Spleen (tissue), 11 donors: ENCODE data around the gene SEPTIN1. TPM values are rescaled to one million over a fixed set of nuclear protein-coding genes. Genes with fewer than 3 reads are reported as not detected.
A peak's percentile ranks its signal among the peaks of the same experiment; 100 is the strongest.

Experiments
- DNase-seq: peaks from one replicate; pipeline ENCODE4 v3.0.0-alpha.2; 2020
- H3K27ac ChIP-seq, 8 donors: fragments of 200-600 bp; sonication (generic) in 7 of 8; 1 replicate in 4 of 8; 2 replicates in 4 of 8; pipeline versions ENCODE4 v1.5.0 to v1.8.0; 2016 to 2021; ENCODE audit warnings: inconsistent platforms in 4 of 8, mild to moderate bottlenecking in 4 of 8, moderate library complexity in 1 of 8
- H3K27me3 ChIP-seq, 7 donors: fragments of 200-600 bp; sonication (generic) in 6 of 7; replicated peaks in 1 of 7; 1 replicate in 4 of 7; 2 replicates in 3 of 7; pipeline versions ENCODE4 v1.5.0 to v1.8.0; 2016 to 2021; ENCODE audit warnings: inconsistent platforms in 3 of 7, mild to moderate bottlenecking in 1 of 7
- H3K36me3 ChIP-seq, 6 donors: fragments of 200-600 bp; sonication (generic) in 5 of 6; 1 replicate in 4 of 6; 2 replicates in 2 of 6; pipeline versions ENCODE4 v1.5.0 to v1.8.0; 2016 to 2021; ENCODE audit warnings: inconsistent platforms in 2 of 6
- H3K4me1 ChIP-seq, 6 donors: fragments of 200-600 bp; sonication (generic) in 5 of 6; 1 replicate in 3 of 6; 2 replicates in 3 of 6; pipeline versions ENCODE4 v1.5.0 to v1.8.0; 2016 to 2021; ENCODE audit warnings: inconsistent platforms in 3 of 6
- H3K4me3 ChIP-seq, 8 donors: fragments of 200-600 bp; sonication (generic) in 7 of 8; 1 replicate in 4 of 8; 2 replicates in 4 of 8; pipeline versions ENCODE4 v1.5.0 to v1.8.0; 2016 to 2021; ENCODE audit warnings: inconsistent platforms in 4 of 8, mild to moderate bottlenecking in 4 of 8, moderate library complexity in 2 of 8
- H3K9me3 ChIP-seq, 8 donors: fragments of 200-600 bp; sonication (generic) in 7 of 8; 1 replicate in 4 of 8; 2 replicates in 4 of 8; pipeline versions ENCODE4 v1.5.0 to v1.8.0; 2016 to 2021; ENCODE audit warnings: inconsistent platforms in 4 of 8
- CTCF ChIP-seq, 11 experiments: fragments of 200-600 bp in 7 of 11; fragments of 450-650 bp in 4 of 11; sonication (generic) in 4 of 11; IDR thresholded peaks in 8 of 11; conservative IDR thresholded peaks in 3 of 11; 1 replicate in 7 of 11; 2 replicates in 4 of 11; pipeline versions ENCODE4 v1.4.0 to v1.8.0; 2016 to 2021; ENCODE audit warnings: antibody characterized with exemption in 11 of 11, inconsistent platforms in 4 of 11, mild to moderate bottlenecking in 1 of 11
- POLR2A ChIP-seq, 3 donors: fragments of 450-650 bp; IDR thresholded peaks; one replicate each; pipeline ENCODE4 v1.5.1; 2017; ENCODE audit warnings: antibody characterized with exemption in 3 of 3, mild to moderate bottlenecking in 1 of 3
- POLR2AphosphoS5 ChIP-seq, 3 donors: sonication (generic); formaldehyde crosslinking; IDR thresholded peaks; one replicate each; pipeline ENCODE4 v1.5.1; 2017; ENCODE audit warnings: antibody characterized with exemption in 3 of 3
- WGBS, 5 donors: extraction: QIAGEN DNeasy Blood & Tissue Kit in 3 of 5; methylation state at CpG; one replicate each; pipeline versions ENCODE4 v1.1.5 to v1.1.7; 2013 to 2018; 5-methylcytosine and 5-hydroxymethylcytosine counted together
- intact Hi-C: fragments of 100-400 bp; cut with DNase I; formaldehyde crosslinking; loops from one replicate; pipeline ENCODE4 v1.15.0; 2023; ENCODE audit warnings: low total_unique reads
- polyA plus RNA-seq, 3 donors: library from polyadenylated mRNA; stranded (reverse); fragments of 200-250 nt; gene quantifications; one replicate each; pipeline ENCODE4 v1.2.1, GENCODE V29; 2013
- total RNA-seq, 7 donors: library from RNA; depleted of rRNA in 3 of 7; stranded (reverse); fragments of >200 nt in 3 of 7; fragmentation: NEBNext Ultra II Directional in 4 of 7; extraction: Animal tissue kit (Norgen Biotek cat#: 25700) in 4 of 7; gene quantifications; one replicate each; pipeline versions ENCODE4 v1.1.0 to v1.2.1, GENCODE V29; 2016 to 2021
- donor health status: healthy with polysubstance abuse.
- donor health status: DM: no; HTN: no; CAD: no; lungs with moderate emphysema.
- donor health status: DM: no; HTN: no; CAD: no.
- donor health status: Bipolar disorder and iron deficiency.
- donor health status: healthy.
- donor health status: DM: no; HTN: no; CAD: no.
- donor health status: DM: yes; HTN: yes; CAD: no.

Gene SEPTIN1
- total and polyA plus RNA-seq, 10 donors = 38.5 to 199 (median 84.2) TPM

GRCh38 chr16:30368792-30369090 is 13.6 kb downstream of the SEPTIN1 start:
- Histone ChIP-seq H3K36me3 (peaks cover 0 to 37% (median 18%) of the 10 kb centered on the region in 6 donors), H3K9me3 (no peaks in the 10 kb centered on the region), H3K4me3 (peak overlapping the region; percentile 63 to 97 (median 80)), H3K27ac (peak overlapping the region in 7 of 8 donors; percentile 63 to 96 (median 87)), H3K27me3 (no peaks in the 10 kb centered on the region), H3K4me1 (peaks cover 20 to 63% (median 44%) of the 10 kb centered on the region in 6 donors)
- intact Hi-C loops = no loop called here
- WGBS, 5 donors = 1 to 8% (median 5%) methylated on average over 4 of the region's 4 CpGs
- DNase-seq = no peak
- TF ChIP-seq POLR2AphosphoS5 (IDR thresholded peaks at IDR 0.05) (no peak), POLR2A (IDR thresholded peaks at IDR 0.05) (no peak), CTCF (IDR thresholded peaks at IDR 0.05 in 8 of 11, conservative IDR thresholded peaks at IDR 0.05 in 3 of 11) (no peak)

GRCh38 chr16:30368122-30368791 is 14.1 kb downstream of the SEPTIN1 start:
- TF ChIP-seq POLR2AphosphoS5 (IDR thresholded peaks at IDR 0.05) (peak in 1 of 3 donors; percentile 7), POLR2A (IDR thresholded peaks at IDR 0.05) (no peak), CTCF (IDR thresholded peaks at IDR 0.05 in 8 of 11, conservative IDR thresholded peaks at IDR 0.05 in 3 of 11) (no peak)
- intact Hi-C loops = no loop called here
- peak overlapping the region; percentile 63 to 97 (median 80) for H3K4me3 ChIP-seq
- H3K36me3 ChIP-seq = peaks cover 0 to 42% (median 21%) of the 10 kb centered on the region in 6 donors
- no peak for DNase-seq
- peaks cover 20 to 63% (median 44%) of the 10 kb centered on the region in 6 donors for H3K4me1 ChIP-seq
- no peaks in the 10 kb centered on the region for H3K27me3 ChIP-seq
- no peaks in the 10 kb centered on the region for H3K9me3 ChIP-seq
- WGBS, 5 donors = 7 to 12% (median 10%) methylated on average over 8 of the region's 8 CpGs
- peak overlapping the region in 7 of 8 donors; percentile 63 to 96 (median 87) for H3K27ac ChIP-seq

GRCh38 chr16:30367349-30368009 is 14.9 kb downstream of the SEPTIN1 start:
- TF ChIP-seq POLR2A (IDR thresholded peaks at IDR 0.05) = no peak
- TF ChIP-seq CTCF (IDR thresholded peaks at IDR 0.05 in 8 of 11, conservative IDR thresholded peaks at IDR 0.05 in 3 of 11) = no peak
- TF ChIP-seq POLR2AphosphoS5 (IDR thresholded peaks at IDR 0.05) = no peak
- intact Hi-C loops = no loop called here
- Histone ChIP-seq H3K4me3 (peak overlapping the region in 7 of 8 donors; percentile 64 to 97 (median 83)), H3K36me3 (peaks cover 0 to 50% (median 27%) of the 10 kb centered on the region in 6 donors), H3K4me1 (peaks cover 20 to 63% (median 44%) of the 10 kb centered on the region in 6 donors), H3K27me3 (no peaks in the 10 kb centered on the region), H3K9me3 (no peaks in the 10 kb centered on the region), H3K27ac (peak overlapping the region in 6 of 8 donors; percentile 28 to 96 (median 90))
- no peak for DNase-seq
- WGBS, 5 donors = 70 to 87% (median 78%) methylated on average over 10 of the region's 10 CpGs

GRCh38 chr16:30366511-30366910 is 15.8 kb downstream of the SEPTIN1 start:
- Histone ChIP-seq H3K4me3 (no peak overlapping the region), H3K9me3 (no peaks in the 10 kb centered on the region), H3K4me1 (peaks cover 20 to 57% (median 40%) of the 10 kb centered on the region in 6 donors), H3K27me3 (no peaks in the 10 kb centered on the region), H3K27ac (no peak overlapping the region), H3K36me3 (peaks cover 0 to 60% (median 31%) of the 10 kb centered on the region in 6 donors)
- intact Hi-C loops = no loop called here
- TF ChIP-seq CTCF (IDR thresholded peaks at IDR 0.05 in 8 of 11, conservative IDR thresholded peaks at IDR 0.05 in 3 of 11) = no peak
- no peak for TF ChIP-seq POLR2AphosphoS5 (IDR thresholded peaks at IDR 0.05)
- TF ChIP-seq POLR2A (IDR thresholded peaks at IDR 0.05) = no peak
- no peak for DNase-seq
- 80 to 92% (median 85%) methylated on average over 4 of the region's 4 CpGs for WGBS, 5 donors
